ENCODE data around the gene LFNG.

- TF ChIP-seq CTCF (conservative IDR thresholded peaks at IDR 0.05) = no peak
- TF ChIP-seq EZH2 (IDR thresholded peaks at IDR 0.05; ENCODE audit: low read depth) = no peak
Measured at GRCh38 chr7:2484868-2485267, 34.7 kb upstream of the LFNG start.
